RWPE2 (cell line): ENCODE measurements around the gene CNIH2.
A peak's percentile ranks its signal among the peaks of the same experiment; 100 is the strongest.

ENCODE experiments used
- ATAC-seq: fragments of 200-7000 bp; cut with Tn5 transposase; 3 replicates; pipeline ENCODE4 v1.9.1; 2021; ENCODE audit warnings: low read depth
- DNase-seq: peaks from one replicate; pipeline ENCODE4 v3.0.0-alpha.2; 2020; ENCODE audit warnings: low spot score
- H3K27ac ChIP-seq: fragments of 450-650 bp; 2 replicates; pipeline ENCODE4 v1.5.1; 2017; ENCODE audit warnings: mild to moderate bottlenecking; ENCODE audit not compliant: poor library complexity, severe bottlenecking
- H3K27me3 ChIP-seq: fragments of 250-450 bp; sonication (Bioruptor Pico); 2 replicates; pipeline ENCODE4 v1.5.1; 2021; ENCODE audit warnings: mild to moderate bottlenecking, moderate library complexity; ENCODE audit not compliant: insufficient read depth, poor library complexity, severe bottlenecking
- H3K36me3 ChIP-seq: fragments of 250-450 bp; sonication (Bioruptor Pico); 2 replicates; pipeline ENCODE4 v1.5.1; 2020; ENCODE audit warnings: low read depth, mild to moderate bottlenecking, moderate library complexity
- H3K4me1 ChIP-seq: fragments of 250-450 bp; sonication (Bioruptor Pico); 2 replicates; pipeline ENCODE4 v1.5.1; 2021; ENCODE audit warnings: mild to moderate bottlenecking, moderate library complexity; ENCODE audit not compliant: insufficient read depth, poor library complexity, severe bottlenecking
- H3K4me3 ChIP-seq: fragments of 250-450 bp; sonication (Bioruptor Pico); 2 replicates; pipeline ENCODE4 v1.5.1; 2021; ENCODE audit warnings: mild to moderate bottlenecking, moderate library complexity; ENCODE audit not compliant: severe bottlenecking
- H3K9me3 ChIP-seq: fragments of 250-450 bp; sonication (Bioruptor Pico); 2 replicates; pipeline ENCODE4 v1.5.1; 2021; ENCODE audit warnings: mild to moderate bottlenecking, moderate library complexity; ENCODE audit not compliant: severe bottlenecking
- CTCF ChIP-seq: fragments of 450-650 bp; IDR thresholded peaks from one replicate; pipeline ENCODE4 v1.5.1; 2017; ENCODE audit warnings: mild to moderate bottlenecking, moderate library complexity; ENCODE audit not compliant: poor library complexity, severe bottlenecking

Gene CNIH2

GRCh38 chr11:66286699-66287098 is 8.7 kb downstream of the CNIH2 start:
- H3K4me3 ChIP-seq: no peak overlapping the region
- no peaks in the 10 kb centered on the region for H3K9me3 ChIP-seq
- no peak overlapping the region for H3K27ac ChIP-seq
- no peak for TF ChIP-seq CTCF
- ATAC-seq: no peak
- peaks cover 13% of the 10 kb centered on the region; the same call in 1 of the 2 replicates for H3K36me3 ChIP-seq
- no peak for DNase-seq
- peaks cover 4% of the 10 kb centered on the region for H3K27me3 ChIP-seq
- H3K4me1 ChIP-seq: peaks cover 7% of the 10 kb centered on the region

- ATAC-seq: no peak
- Histone ChIP-seq H3K9me3 (no peaks in the 10 kb centered on the region), H3K4me3 (no peak overlapping the region), H3K4me1 (peaks cover 7% of the 10 kb centered on the region), H3K27ac (no peak overlapping the region), H3K36me3 (peaks cover 13% of the 10 kb centered on the region; the same call in 1 of the 2 replicates), H3K27me3 (peaks cover 9% of the 10 kb centered on the region)
- no peak for DNase-seq
- no peak for TF ChIP-seq CTCF
Observed at GRCh38 chr11:66287211-66287888, 9.4 kb downstream of the CNIH2 start.

GRCh38 chr11:66287889-66288670 is 10.1 kb downstream of the CNIH2 start:
- Histone ChIP-seq H3K36me3 (peaks cover 13% of the 10 kb centered on the region; the same call in 1 of the 2 replicates), H3K9me3 (no peaks in the 10 kb centered on the region), H3K4me1 (peaks cover 7% of the 10 kb centered on the region), H3K27me3 (peaks cover 16% of the 10 kb centered on the region), H3K4me3 (peak overlapping the region; percentile 78), H3K27ac (peak overlapping the region; percentile 61)
- DNase-seq: no peak
- no peak for TF ChIP-seq CTCF
- no peak for ATAC-seq

- Histone ChIP-seq H3K36me3 (peaks cover 13% of the 10 kb centered on the region; the same call in 1 of the 2 replicates), H3K27ac (peak within 1 kb of the TSS; percentile 61), H3K4me3 (peak within 1 kb of the TSS; percentile 78), H3K9me3 (no peaks in the 10 kb centered on the region), H3K27me3 (peaks cover 24% of the 10 kb centered on the region), H3K4me1 (peaks cover 7% of the 10 kb centered on the region)
- TF ChIP-seq CTCF: no peak
- ATAC-seq (peak; percentile 93), DNase-seq (peak; percentile 99)
Observed at GRCh38 chr11:66288671-66289547, 10.9 kb downstream of the CNIH2 start, which contains the start of gene YIF1A. Gene YIF1A (minus strand): TSS chr11:66289143. CDS start chr11:66288985, 158 bp downstream.
